ENCODE results near the gene DNMT1. TPM values are rescaled to one million over a fixed set of nuclear protein-coding genes. Genes with fewer than 3 reads are reported as not detected.
"Not testable (repeated sequence)": the region's sequence is repeated elsewhere in the genome, so short reads cannot be mapped to it uniquely, and the experiment has no call there.

DNMT1 gene
- total RNA-seq, 1 experiment from 2014 or later = 144 TPM

GRCh38 chr19:10201176-10201575 is 6.4 kb upstream of the DNMT1 start:
- H3K36me3 ChIP-seq (ENCODE audit: control insufficient read depth, insufficient read depth, low read length) = no peaks in the 10 kb centered on the region
- no peak overlapping the region for H3K4me3 Mint-ChIP-seq (ENCODE audit: unreplicated experiment)
- no peaks in the 10 kb centered on the region for H3K36me3 Mint-ChIP-seq (ENCODE audit: insufficient read depth, unreplicated experiment)
- H3K27me3 Mint-ChIP-seq (ENCODE audit: insufficient read depth, unreplicated experiment) = no peaks in the 10 kb centered on the region
- H3K27ac Mint-ChIP-seq (ENCODE audit: unreplicated experiment) = no peak overlapping the region
- peaks cover 7% of the 10 kb centered on the region for H3K4me1 Mint-ChIP-seq (ENCODE audit: low read depth, unreplicated experiment)
- intact Hi-C loops (cut with micrococcal nuclease; ENCODE audit: unreplicated experiment) = no loop called here
- no peaks in the 10 kb centered on the region for H3K9me3 ChIP-seq
- CTCF ChIA-PET = no interaction called here
- H3K4me3 ChIP-seq (ENCODE audit: low read depth, low read length) = no peak overlapping the region
- no TSS peak for BruUV-seq (replicated peaks)
- H3K27me3 ChIP-seq (replicated peaks; ENCODE audit: control insufficient read depth, insufficient read depth, low read length) = no peaks in the 10 kb centered on the region
- no peak for TF ChIP-seq CTCF (IDR thresholded peaks at IDR 0.05; ENCODE audit: insufficient read depth in 1 of 2, low read depth in 1 of 2, low read length in 1 of 2, severe bottlenecking in 1 of 2, unreplicated experiment in 1 of 2)
- POLR2A ChIA-PET = no interaction called here
- H3K4me1 ChIP-seq = 0 out of 2 replicates have a peak, but pooled peaks cover 1% of the 10 kb centered on the region
- no peak for DNase-seq
- H3K9me3 Mint-ChIP-seq (ENCODE audit: unreplicated experiment) = peaks cover 11% of the 10 kb centered on the region

- H3K27ac Mint-ChIP-seq (ENCODE audit: unreplicated experiment); H3K36me3 Mint-ChIP-seq (ENCODE audit: insufficient read depth, unreplicated experiment); CTCF ChIA-PET; H3K9me3 Mint-ChIP-seq (ENCODE audit: unreplicated experiment); DNase-seq; H3K27me3 ChIP-seq (replicated peaks; ENCODE audit: control insufficient read depth, insufficient read depth, low read length); H3K27me3 Mint-ChIP-seq (ENCODE audit: insufficient read depth, unreplicated experiment); H3K4me3 Mint-ChIP-seq (ENCODE audit: unreplicated experiment); H3K4me1 Mint-ChIP-seq (ENCODE audit: low read depth, unreplicated experiment); BruUV-seq (replicated peaks); H3K36me3 ChIP-seq (ENCODE audit: control insufficient read depth, insufficient read depth, low read length); H3K9me3 ChIP-seq; intact Hi-C loops (cut with micrococcal nuclease; ENCODE audit: unreplicated experiment); H3K4me3 ChIP-seq (ENCODE audit: low read depth, low read length); H3K4me1 ChIP-seq; POLR2A ChIA-PET: not testable (repeated sequence)
These were observed 5.3 kb upstream of the DNMT1 start for GRCh38 chr19:10200101-10200500.

GRCh38 chr19:10198889-10199644 is 4.3 kb upstream of the DNMT1 start:
- intact Hi-C loops (cut with micrococcal nuclease; ENCODE audit: unreplicated experiment) = loop anchor here (5.0 kb wide), 1 partner anchor 33 kb away; the partner anchor contains the start of gene S1PR2
- H3K4me1 Mint-ChIP-seq (ENCODE audit: low read depth, unreplicated experiment); H3K9me3 ChIP-seq; H3K9me3 Mint-ChIP-seq (ENCODE audit: unreplicated experiment); BruUV-seq (replicated peaks); DNase-seq; H3K36me3 ChIP-seq (ENCODE audit: control insufficient read depth, insufficient read depth, low read length); H3K27me3 ChIP-seq (replicated peaks; ENCODE audit: control insufficient read depth, insufficient read depth, low read length); CTCF ChIA-PET; H3K4me1 ChIP-seq; H3K4me3 ChIP-seq (ENCODE audit: low read depth, low read length); H3K27me3 Mint-ChIP-seq (ENCODE audit: insufficient read depth, unreplicated experiment); POLR2A ChIA-PET; H3K4me3 Mint-ChIP-seq (ENCODE audit: unreplicated experiment); H3K27ac Mint-ChIP-seq (ENCODE audit: unreplicated experiment): not testable (repeated sequence)
- H3K36me3 Mint-ChIP-seq (ENCODE audit: insufficient read depth, unreplicated experiment) = peaks cover 13% of the 10 kb centered on the region

GRCh38 chr19:10195199-10195519 is 406 bp upstream of the DNMT1 start:
- no peaks in the 10 kb centered on the region for H3K27me3 Mint-ChIP-seq (ENCODE audit: insufficient read depth, unreplicated experiment)
- intact Hi-C loops (cut with micrococcal nuclease; ENCODE audit: unreplicated experiment) = loop anchor here (5.0 kb wide), 1 partner anchor 37 kb away; the partner anchor contains the start of gene S1PR2
- ChIA-PET CTCF (interaction anchor here (0.6 to 1.1 kb wide), 3 partner anchors 79 to 348 kb away, joined by 3 to 5 read pairs (median 3); partner anchors contain the start of genes ATG4D and TYK2), POLR2A (no interaction called here)
- no peaks in the 10 kb centered on the region for H3K4me1 Mint-ChIP-seq (ENCODE audit: low read depth, unreplicated experiment)
- Histone ChIP-seq H3K4me1 (no peaks in the 10 kb centered on the region), H3K9me3 (no peaks in the 10 kb centered on the region), H3K36me3 (ENCODE audit: control insufficient read depth, insufficient read depth, low read length) (no peaks in the 10 kb centered on the region), H3K4me3 (ENCODE audit: low read depth, low read length) (peak overlapping the region; percentile 91), H3K27me3 (replicated peaks; ENCODE audit: control insufficient read depth, insufficient read depth, low read length) (no peaks in the 10 kb centered on the region)
- no peaks in the 10 kb centered on the region for H3K9me3 Mint-ChIP-seq (ENCODE audit: unreplicated experiment)
- TF ChIP-seq CTCF (IDR thresholded peaks at IDR 0.05; ENCODE audit: insufficient read depth in 1 of 2, low read depth in 1 of 2, low read length in 1 of 2, severe bottlenecking in 1 of 2, unreplicated experiment in 1 of 2) = no peak
- peak overlapping the region; percentile 88 for H3K27ac Mint-ChIP-seq (ENCODE audit: unreplicated experiment)
- peak overlapping the region; percentile 96 for H3K4me3 Mint-ChIP-seq (ENCODE audit: unreplicated experiment)
- H3K36me3 Mint-ChIP-seq (ENCODE audit: insufficient read depth, unreplicated experiment) = peaks cover 40% of the 10 kb centered on the region
- no TSS peak for BruUV-seq (replicated peaks)
- no peak for DNase-seq

Measured in Caco-2 (cell line).